Stimulated activated CD8-positive, alpha-beta memory T cell treated with anti-CD3 and anti-CD28 coated beads, Interleukin-2, amount 100 ng/mL, for 1 hour (primary cell): ENCODE results near the gene MPDZ.
"Not testable (repeated sequence)": the region's sequence is repeated elsewhere in the genome, so short reads cannot be mapped to it uniquely, and the experiment has no call there.

Source experiments
- DNase-seq, 2 donors: peaks; one replicate each; pipeline ENCODE4 v3.0.0-alpha.2; 2020; ENCODE audit warnings: low read depth in 2 of 2

Gene MPDZ

DNA sequence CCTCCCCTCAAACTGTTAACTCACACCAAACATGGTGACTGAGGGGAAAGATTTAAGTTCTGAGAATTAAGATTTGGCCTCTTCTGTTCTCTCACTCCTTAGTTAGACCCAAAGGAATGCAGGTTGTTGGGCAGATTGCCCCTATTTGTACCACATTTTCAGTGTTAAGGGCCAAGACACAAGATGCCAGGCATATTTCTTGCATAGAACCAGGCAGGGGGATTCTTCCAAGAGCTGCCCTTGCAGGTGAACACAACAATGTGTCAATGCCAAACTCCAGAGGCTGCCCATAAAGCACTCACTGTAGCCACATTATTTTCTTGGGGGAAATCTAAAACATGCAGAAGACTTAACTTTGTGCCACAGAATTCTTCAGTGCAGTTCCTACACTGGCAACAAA, 14.7 kb downstream of the MPDZ start:
- DNase-seq, result no peak

DNA sequence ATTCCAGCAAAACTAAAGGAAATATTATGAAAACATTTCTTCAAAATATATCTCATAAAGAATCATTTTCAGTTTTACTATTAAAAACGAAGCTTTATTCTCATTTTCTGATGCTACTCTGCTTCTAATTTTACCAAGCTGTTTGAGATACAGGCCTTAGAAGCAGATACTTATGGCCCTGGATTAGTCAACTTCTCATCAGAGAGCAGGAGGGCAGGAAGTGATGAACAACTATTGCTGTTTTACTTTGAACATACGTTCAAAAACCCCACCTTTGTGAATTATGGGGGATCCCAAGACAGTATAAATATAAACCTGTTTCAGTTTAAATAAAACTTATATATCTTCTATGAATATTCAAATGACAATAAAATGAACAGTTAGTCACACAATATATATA, 16.0 kb downstream of the MPDZ start:
- no peak for DNase-seq

DNA sequence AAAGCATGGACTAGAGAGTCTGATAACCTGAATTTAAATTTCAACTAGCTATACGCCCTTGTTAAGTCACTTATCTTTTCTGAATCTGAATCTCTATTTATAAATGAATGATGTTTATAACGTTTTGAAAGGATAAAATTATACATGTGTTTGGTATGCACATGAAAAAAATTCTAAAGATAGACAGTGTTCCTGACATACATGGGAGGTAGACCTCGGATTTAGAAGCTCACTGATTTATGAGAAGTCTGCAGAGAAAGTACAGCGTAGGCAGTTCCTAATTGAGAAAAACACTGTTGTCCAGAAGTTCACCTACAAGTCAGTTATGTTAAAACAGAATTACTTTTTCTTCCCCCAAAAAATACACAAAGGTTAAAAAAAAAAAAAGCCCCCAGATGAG, 26.6 kb downstream of the MPDZ start:
- no peak for DNase-seq

DNA sequence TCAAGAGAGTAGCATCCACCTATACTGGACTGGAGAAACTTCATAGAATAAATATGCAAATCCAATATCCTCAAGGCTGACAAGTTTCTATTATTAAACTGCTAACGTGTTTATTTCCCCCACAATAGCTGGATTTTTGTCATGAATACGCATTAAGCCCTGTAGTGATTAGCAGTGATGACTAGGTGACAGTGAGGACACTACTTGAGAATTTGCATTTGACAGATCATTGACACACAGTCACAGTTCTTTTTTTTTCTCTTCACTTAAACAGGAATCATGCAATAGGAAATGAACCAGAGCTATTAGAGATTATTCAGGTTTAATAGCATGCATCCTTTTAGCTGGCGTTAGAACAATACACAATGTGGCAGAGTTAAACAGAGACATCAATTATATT, 35.3 kb downstream of the MPDZ start:
- no peak for DNase-seq

DNA sequence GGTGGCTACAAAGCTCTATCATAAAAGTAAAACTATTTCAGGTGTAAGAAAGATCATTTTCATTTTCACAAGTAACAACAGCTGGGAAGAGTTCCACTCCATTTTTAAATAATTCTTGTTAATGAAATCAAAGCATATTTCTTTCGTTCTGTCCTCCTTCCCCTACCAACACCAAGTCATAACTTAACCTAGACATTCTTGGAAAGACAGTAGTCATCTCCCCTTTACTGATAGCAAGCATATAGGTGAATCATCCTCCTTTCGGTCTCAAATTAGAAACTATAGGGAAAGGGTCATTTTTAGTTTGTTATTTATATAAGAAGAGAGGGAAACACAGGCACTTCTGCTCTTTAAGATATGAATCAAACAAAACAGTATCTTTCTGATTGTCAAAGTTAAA, 38.2 kb downstream of the MPDZ start:
- DNase-seq, result no peak

DNA sequence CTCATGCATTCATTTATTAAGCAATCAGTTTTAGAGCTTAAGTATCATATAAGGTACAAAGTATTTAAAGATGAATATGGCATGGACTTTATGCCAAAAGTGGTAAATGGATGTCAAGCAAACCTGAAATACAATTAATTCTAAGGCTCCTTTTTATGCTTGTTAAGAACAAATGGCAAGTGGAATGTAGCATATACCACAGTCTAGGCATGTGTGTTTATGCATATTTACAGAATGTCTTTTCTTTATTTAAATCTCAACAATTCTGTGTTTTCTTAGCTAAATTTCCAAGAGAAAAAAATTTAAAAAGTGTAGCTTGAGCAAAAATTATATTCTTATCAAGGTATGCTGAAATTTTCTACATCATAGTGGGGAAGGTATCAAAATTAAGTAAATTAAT, 39.8 kb downstream of the MPDZ start:
- no peak for DNase-seq

DNA sequence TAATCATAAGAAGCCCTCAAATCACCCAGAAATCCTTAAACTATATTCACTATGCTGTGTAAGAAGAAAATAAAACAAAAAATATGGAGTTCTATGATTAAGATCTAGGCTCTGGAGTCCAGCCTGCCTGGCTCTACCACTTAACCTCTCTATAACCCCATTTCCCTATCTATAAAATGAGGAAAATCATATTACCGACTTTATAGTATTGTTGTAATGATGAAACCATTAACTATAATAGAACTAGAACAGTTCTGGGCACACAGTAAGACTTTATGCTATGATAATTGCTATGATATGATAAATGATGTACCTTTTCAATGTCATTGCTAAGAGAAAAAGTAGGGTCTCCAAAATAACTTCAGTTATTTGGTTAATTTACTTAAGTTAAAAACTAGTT, 40.3 kb downstream of the MPDZ start:
- no peak for DNase-seq

DNA sequence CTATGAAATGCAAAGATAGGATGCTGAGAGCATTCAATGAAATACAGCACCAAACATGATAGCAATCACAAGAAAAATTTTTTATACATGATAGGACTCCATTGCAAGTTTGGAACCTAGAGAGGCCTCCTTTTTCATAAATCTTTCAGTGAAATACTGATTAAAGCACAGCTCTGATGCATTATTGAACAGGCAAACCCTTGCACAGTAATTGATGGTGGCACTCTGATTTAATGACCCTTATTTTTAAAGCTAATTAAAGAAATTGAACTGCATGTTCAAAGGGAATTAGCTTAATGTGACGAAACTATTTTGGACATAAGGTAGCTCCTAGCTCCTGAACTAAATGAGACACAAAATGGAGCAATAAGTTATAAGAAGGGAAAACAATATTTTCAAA, 44.6 kb downstream of the MPDZ start:
- no peak for DNase-seq

DNA sequence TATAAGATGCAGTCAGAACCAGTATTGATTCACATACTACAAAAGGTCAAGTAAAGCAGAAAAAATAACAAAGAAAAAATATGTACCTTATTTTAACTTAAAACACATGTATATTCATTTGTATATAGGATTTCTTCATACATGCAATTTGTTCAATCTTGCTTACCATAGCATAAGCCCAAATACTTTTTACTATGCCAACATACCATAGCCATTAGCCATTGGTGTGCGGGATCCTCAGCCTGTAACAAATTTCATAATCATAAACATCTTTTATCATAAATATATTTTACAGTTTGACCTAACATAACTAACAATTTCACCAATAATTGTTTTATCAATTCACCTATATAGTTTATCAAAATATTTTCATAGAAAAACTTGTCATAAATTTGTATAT, 51.1 kb downstream of the MPDZ start:
- no peak for DNase-seq

DNA sequence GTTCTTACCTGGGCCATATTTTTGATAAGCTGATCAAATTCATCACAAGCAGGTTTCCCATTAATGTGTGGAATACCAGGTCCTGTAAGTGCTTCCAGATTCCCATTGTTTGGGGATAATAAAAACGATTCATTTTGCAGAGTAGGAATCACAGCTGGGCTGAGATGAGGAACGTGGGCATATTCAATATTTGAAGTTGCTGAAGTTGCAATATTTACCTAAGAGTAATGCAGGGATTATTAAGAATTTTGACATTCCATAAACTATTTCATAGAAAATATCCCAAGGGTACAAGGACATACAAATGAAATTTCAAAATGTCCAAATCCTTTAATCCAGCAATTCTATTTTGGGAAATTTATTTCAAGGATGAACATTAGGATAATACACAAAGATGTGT, 55.1 kb downstream of the MPDZ start:
- no peak for DNase-seq

DNA sequence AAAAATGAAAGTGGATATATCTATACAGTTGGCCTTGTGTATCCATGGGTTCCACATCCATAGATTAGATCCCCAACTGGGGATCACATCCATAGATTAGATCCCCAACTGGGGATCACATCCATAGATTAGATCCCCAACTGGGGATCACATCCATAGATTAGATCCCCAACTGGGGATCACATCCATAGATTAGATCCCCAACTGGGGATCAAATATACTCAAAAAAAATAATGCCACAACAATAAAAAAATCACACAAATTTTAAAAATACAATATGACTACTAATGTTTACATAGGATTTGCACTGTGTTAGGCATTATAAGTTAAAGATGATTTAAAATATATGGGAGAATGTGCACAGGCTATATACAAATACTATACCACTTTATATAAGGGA, 56.8 kb downstream of the MPDZ start:
- DNase-seq, result not testable (repeated sequence)

DNA sequence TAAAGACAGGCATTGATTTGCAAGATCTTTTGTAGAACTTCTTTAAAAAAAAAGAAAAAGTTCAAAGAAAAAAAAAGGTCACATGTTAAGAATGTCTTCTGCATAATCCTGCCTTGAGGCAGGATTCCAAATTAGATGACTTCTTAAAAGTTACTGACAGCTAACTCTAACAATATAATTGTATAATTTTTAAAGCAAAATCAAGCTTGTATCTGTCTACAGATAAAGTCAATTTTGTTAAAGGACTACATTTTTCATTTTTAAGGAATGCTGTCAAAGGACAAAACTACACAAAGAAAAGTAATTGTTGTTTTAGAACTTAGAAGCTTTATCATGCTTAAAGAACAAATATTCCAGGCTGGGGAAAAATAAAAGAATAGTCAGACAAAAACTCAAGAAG, 57.8 kb downstream of the MPDZ start:
- no peak for DNase-seq

DNA sequence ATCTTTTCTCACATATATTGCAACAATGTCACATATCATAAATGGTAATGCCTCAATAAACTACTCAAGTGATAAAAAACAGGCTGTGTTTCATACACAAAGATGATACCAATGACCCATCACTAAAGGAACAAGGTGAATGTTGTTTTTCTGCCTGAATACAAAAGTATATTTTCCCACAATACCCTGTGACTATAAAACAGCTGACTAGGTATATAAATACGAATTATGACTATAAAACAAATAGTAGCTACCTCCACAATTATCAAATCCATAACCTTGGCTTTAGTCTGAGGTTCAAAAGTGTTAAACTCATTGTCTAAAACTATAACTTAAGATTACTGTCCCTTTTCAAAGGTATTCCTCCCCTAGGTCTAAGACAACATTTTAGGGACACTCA, 58.7 kb downstream of the MPDZ start:
- no peak for DNase-seq

DNA sequence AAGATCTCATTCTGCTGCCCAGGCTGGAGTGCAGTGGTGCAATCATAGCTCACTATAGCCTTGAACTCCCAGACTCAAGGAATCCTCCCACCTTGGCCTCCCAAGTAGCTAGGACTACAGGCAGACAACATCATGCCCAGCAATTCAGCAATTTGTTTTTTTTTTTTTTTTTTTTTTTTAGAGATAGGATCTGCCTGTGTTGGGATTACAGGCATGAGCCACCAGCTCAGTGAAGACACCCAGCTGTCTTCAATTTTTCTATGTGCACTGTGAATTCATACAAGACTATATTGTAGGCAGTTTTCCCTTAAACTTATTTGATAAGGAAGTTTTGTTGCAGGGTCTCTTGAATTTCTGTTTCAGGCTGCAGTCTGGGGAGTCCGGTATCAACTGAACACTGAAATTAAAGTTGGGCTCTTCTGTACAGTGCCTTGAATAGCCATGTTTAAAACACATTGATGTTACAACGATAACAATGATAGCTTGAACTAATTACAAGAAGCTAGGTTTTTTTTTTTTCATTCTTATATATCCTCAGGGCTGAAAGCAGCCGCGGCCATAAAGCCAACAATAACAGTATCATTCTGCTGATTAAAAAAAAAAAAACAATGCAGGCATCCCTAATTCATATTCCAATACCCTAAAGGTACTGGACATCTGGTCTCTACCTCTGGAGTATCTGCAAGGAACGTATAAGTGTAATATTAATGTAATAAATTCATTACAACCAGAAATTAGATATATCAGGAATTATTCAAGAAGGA, 63.5 kb downstream of the MPDZ start:
- DNase-seq, result no peak

DNA sequence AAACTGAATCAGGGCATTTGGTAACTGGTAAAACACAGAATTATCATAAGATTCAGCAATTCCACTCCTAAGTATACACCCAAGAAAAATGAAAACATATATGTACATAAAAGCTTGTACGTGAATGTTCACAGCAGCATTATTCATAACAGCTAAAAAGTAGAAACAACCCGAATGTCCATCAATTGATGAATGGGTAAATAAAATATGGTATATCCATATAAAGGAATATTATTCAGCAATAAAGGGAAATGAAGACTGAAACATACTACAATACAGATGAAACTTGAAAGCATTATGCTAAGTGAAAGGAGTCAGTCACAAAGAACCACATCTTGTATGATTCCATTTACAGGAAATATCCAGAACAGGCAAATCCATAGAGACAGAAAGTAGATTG, 65.5 kb downstream of the MPDZ start:
- DNase-seq, result no peak

DNA sequence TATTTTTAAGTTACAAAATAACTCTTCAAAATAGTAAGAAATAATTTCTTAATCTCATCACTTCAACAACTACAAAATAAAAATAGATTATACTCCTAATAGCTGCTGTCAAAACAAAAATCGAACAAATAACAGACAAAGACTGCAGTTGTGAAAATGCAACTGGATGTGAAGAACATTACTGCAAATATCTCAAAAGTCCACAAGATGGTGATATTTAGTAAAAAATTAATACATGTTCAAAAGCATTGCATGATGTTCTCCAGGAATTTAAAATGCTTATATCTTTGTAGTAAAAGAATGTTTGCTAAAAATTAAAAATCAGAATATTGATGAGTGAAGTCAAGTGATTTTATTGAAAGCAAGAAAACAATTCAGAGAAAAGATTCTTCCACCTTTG, 66.2 kb downstream of the MPDZ start:
- DNase-seq, result no peak

DNA sequence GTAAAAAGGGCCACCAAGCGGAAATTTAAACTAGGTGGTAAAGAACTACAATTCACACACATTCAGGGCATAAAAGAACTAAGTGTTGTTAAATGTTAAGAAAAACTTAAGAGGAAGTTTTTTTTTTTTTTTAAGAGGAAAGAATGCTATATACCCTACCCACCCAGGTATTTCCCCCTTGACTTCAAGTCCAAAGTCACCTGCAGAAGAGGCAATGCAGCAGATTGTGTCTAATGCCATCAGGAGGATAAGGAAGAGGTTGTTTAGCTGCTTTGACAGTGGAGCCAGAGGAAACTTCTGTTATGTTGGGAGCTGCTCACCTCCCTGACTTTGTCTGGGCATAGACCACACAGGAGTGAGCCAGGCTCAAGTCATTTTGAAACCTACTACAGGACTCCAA, 69.2 kb downstream of the MPDZ start:
- DNase-seq, result no peak

DNA sequence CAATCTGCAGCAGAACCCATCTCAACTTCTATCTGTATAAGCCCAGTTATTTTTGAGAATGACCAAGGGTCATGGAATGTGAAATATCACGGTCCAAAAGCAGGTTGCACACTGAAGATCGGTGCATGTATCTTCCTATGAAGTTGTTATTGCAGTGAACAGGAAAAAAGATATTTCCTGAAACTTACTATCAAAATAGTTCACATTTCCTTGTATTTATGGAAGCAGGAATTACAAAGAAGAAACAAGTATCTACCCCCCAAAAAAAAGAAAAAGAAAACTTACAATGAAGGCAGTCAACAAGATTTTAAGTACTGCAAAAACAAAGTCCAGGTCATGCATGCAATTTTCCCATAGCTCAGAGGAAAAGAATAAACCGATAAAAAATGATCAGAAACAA, 70.0 kb downstream of the MPDZ start:
- DNase-seq, result no peak

DNA sequence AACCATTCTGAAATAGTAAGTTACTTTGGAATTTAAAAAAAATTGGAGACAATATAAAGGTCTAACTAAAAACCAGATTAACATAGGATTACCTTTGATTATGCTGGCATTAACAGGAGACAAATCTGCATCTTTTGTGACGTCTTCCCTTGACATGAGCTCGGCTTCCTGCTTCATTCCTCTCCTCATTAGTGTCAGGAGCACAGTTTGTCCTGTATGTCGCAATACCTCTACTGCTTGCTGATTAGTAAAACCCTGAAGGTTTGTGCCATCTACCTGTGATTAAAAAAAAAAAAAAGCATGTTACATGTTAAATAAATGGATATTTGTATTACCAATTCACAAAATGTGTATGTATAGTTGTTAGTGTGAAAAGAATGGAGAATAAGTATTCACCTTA, 73.7 kb downstream of the MPDZ start:
- no peak for DNase-seq

DNA sequence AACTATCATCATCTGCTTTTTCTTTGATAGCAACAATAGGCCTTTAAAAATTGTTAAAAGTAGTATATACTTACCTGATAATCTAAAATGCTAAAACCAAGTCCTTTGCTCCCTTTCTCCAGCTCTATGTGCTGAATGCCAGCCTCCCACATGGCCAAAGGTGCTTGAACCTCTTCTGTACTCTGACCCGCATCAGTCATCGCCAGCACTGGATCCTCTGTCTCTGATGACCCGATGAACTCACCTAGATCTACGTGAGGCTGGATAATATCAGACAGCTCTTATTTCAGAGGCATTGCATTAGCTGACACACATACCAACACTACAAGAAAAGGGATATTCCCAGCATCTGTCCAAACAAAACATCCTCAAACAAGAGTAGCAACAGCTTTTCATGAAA, 89.5 kb downstream of the MPDZ start:
- DNase-seq, result no peak

DNA sequence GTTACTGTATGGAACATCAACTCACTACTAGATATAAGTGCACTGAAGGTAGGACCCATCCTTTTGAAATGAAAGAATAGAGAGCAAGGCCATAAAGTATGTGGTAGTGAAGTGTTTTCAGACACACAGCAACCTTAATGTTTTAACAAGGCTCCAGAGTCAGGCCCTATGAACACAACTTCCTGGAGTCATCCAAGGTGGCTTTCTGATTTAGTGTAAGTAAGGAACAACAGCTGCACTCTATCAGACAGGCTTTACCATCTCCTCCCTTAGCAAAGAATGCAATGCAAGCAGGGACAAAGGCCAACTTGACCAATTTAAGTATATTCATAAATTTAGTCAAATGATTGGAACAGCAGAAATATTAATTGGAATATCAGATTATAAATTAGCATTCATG, 90.1 kb downstream of the MPDZ start:
- no peak for DNase-seq

DNA sequence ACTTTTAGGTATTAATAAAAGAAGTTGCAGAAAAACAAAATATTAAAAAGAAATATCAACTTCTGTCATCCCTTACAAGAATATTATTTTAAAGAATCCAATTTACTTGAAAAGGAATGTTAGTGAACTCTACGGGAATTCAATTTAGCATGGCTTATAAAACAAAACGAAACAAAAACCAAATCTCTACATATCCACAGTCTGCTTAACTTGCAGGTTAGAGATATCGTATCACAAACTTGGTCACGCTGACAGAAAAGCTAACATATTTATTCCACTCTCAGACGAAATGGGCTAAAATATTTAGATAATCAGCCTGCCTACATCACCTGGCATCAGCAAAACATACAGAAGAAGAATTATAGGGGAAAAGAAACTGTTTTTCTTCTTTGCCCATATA, 92.7 kb downstream of the MPDZ start:
- DNase-seq, result no peak

DNA sequence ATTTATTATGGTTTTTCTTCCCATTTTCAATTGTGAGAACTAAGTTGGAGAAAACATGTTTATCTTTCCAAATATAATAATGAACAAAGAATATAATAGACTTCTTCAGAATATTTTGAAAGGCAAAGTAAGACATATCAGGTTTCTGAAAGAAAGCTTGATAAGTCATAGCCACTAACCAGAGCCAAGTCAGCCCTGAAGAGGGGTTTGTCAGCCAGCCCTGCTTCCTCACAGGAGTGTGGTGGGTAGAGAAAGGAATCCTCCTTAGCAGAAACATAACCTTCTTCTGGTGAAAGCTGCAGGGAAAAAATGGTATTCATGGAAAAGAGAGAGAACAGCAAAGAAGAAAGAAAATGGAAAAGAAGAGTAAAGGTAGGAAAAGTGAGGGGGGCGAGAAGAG, 93.4 kb downstream of the MPDZ start:
- DNase-seq, result no peak

DNA sequence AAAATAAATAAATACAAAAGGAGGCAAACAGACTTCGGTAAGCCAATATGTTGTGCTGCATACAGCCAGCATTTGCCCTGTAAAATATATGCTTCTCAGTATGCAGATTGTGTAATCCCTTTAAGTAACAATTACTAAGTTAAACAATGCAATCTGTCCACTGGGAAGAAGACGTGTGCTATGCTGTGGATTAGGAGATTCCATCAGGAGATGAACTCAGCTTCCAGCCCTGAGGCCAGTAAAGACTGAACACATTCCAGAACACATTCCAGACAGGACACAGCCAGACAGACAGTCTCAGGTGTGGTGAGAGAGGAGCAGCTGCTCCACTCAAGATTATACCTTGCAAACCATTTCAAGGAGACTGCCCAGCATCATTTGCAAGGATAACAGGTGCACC, 97.8 kb downstream of the MPDZ start:
- no peak for DNase-seq
